Epithelial cell of prostate (primary cell): ENCODE results near the gene IL1RAPL1.
"Not testable (repeated sequence)": the region's sequence is repeated elsewhere in the genome, so short reads cannot be mapped to it uniquely, and the experiment has no call there.

Source experiments
- DNase-seq: peaks from one replicate; pipeline ENCODE4 v3.0.0-alpha.2; 2011; ENCODE audit warnings: low read depth, low spot score
- H3K27ac ChIP-seq: fragments of 450-650 bp; 2 replicates; pipeline ENCODE4 v1.5.1; 2017; ENCODE audit warnings: mild to moderate bottlenecking

Gene IL1RAPL1

DNA sequence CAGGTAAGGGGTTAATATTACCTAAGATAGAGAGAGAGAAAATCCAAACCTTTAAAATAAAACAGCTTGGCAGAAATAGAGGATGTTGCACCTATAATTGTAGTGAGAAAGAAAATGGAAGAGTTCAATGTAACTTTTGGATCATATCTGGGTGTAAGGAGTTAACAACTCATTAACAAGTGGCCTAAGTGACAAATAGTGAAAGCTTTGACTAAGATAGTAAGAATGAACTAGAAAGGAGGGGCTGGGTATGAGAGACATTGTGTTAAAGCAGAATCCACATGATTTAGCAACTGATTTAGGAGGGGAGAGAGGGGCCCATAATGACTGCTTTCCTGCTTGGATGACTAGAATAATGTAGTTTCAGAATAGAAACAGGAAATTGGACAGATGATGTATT lies 761.0 kb downstream of the IL1RAPL1 start:
- no peak for DNase-seq
- no peak overlapping the region for H3K27ac ChIP-seq

GRCh38 chrX:29359276-29359675 lies 772.0 kb downstream of the IL1RAPL1 start:
- no peak for DNase-seq

GRCh38 chrX:29374765-29375164 lies 787.5 kb downstream of the IL1RAPL1 start:
- DNase-seq, H3K27ac ChIP-seq: not testable (repeated sequence)

More at GRCh38 chrX:29359276-29359675, 772.0 kb downstream of the IL1RAPL1 start:
- H3K27ac ChIP-seq, result no peak overlapping the region

DNA sequence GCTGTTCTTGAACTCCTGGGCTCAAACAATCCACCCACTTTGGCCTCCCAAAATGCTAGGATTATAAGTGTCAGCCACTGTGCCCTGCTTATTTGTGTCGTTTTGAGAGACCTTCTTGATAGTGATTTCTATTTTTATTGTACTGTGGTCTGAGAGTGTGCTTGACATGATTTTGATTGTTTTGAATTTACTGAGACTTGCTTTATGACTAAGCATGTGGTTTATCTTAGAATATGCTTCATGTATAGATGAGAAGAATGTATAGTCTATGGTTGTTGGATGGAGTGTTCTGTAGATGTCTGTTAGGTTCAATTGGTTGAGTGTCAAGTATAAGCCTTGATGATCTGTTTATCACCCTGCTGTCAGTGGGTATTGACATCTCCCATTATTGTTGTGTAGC lies 789.3 kb downstream of the IL1RAPL1 start:
- no peak overlapping the region for H3K27ac ChIP-seq
- DNase-seq, result no peak

DNA sequence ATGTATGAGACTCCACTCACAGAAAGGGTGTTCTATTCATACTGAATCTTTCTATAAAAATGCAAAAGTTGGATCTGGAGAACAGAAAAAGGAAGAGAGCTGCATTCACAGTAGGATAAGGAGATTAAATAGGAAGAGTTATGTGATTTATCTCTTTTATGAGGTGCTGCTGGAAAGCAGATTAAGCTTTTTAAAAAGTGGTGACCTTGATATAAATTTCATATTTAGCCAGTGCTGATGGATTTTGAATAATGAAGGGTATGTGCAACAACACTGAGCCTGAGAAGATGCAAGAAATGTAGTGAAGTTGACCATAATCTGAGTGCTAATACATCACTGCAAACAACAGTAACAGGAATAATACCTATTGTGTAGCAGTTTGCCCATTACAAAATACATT lies 795.6 kb downstream of the IL1RAPL1 start:
- no peak for DNase-seq
- H3K27ac ChIP-seq, result no peak overlapping the region

DNA sequence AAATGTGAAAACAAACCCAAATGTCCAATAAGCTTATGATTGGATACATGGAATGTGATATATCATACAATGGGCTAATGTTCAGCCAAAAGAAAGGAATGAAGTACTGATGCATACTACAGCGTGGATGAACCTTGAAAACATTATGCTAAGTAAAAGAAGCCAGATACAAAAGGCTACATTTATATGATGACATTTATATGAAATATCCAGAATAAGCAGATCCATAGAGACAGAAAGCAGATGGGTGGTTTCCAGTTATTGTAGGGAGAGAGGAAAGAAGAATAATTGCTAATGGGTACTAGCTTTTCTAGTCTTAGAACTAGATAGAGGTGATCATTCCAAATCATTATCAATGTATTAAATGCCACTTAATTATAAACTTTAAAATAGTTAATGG lies 801.3 kb downstream of the IL1RAPL1 start:
- H3K27ac ChIP-seq, result no peak overlapping the region
- DNase-seq, result no peak

GRCh38 chrX:29397506-29397905 lies 810.3 kb downstream of the IL1RAPL1 start:
- H3K27ac ChIP-seq, result no peak overlapping the region
- DNase-seq, result no peak

DNA sequence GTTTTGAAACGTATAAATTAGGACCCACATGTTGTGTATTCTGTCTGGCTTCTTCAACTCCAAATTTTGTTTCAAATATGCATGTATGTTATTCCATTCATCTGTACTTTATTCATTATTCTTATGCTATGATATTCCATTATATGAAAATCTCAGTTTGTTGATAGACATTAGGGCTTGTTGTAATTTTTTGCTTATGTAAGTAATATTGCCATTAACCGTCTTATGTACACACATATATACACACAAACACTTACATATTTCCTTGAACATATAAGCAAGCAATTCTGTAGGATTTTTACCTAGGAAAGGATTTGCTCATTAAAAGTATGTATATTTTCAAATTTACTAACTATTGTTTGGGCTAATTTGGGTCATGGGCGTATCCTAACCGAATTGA lies 820.1 kb downstream of the IL1RAPL1 start:
- no peak for DNase-seq
- H3K27ac ChIP-seq, result no peak overlapping the region

- DNase-seq, result no peak
- no peak overlapping the region for H3K27ac ChIP-seq
Measured at GRCh38 chrX:29419774-29420553, 832.7 kb downstream of the IL1RAPL1 start.

- H3K27ac ChIP-seq, result no peak overlapping the region
- DNase-seq, result no peak
Measured at GRCh38 chrX:29422034-29422433, 834.8 kb downstream of the IL1RAPL1 start.

GRCh38 chrX:29431895-29432294 lies 844.6 kb downstream of the IL1RAPL1 start:
- H3K27ac ChIP-seq, result no peak overlapping the region
- DNase-seq, result peak; percentile 0

DNA sequence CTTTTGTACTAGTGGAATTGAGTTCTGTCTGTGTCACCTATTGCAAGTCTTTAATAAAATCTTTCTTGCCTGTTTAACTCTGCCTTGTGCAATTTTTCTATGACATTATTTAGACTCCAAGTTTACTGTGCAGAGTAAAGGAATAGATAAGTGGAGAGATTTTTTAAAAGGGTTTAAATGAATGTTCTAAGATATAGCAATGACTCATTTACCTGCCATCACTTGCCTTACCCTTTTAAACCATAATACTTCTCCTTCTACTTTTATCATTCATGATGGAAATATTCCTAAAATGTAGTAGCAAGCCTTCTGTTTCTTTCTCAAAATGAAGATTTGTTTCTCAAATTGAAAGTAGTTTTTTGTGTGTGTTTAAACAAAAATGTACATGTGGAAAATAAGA lies 845.3 kb downstream of the IL1RAPL1 start:
- DNase-seq, result no peak
- H3K27ac ChIP-seq, result no peak overlapping the region

GRCh38 chrX:29434939-29435338 lies 847.7 kb downstream of the IL1RAPL1 start:
- no peak overlapping the region for H3K27ac ChIP-seq
- no peak for DNase-seq

GRCh38 chrX:29435396-29435795 lies 848.1 kb downstream of the IL1RAPL1 start:
- DNase-seq, result no peak
- no peak overlapping the region for H3K27ac ChIP-seq

- no peak overlapping the region for H3K27ac ChIP-seq
- DNase-seq, result no peak
Measured at GRCh38 chrX:29447867-29448266, 860.6 kb downstream of the IL1RAPL1 start.

- DNase-seq, result no peak
- no peak overlapping the region for H3K27ac ChIP-seq
Measured at GRCh38 chrX:29453333-29453732, 866.1 kb downstream of the IL1RAPL1 start.

GRCh38 chrX:29455702-29456101 lies 868.5 kb downstream of the IL1RAPL1 start:
- DNase-seq, result no peak
- no peak overlapping the region for H3K27ac ChIP-seq

- H3K27ac ChIP-seq, result no peak overlapping the region
- no peak for DNase-seq
Measured at GRCh38 chrX:29461039-29461438, 873.8 kb downstream of the IL1RAPL1 start.

GRCh38 chrX:29466456-29466855 lies 879.2 kb downstream of the IL1RAPL1 start:
- no peak for DNase-seq
- no peak overlapping the region for H3K27ac ChIP-seq

DNA sequence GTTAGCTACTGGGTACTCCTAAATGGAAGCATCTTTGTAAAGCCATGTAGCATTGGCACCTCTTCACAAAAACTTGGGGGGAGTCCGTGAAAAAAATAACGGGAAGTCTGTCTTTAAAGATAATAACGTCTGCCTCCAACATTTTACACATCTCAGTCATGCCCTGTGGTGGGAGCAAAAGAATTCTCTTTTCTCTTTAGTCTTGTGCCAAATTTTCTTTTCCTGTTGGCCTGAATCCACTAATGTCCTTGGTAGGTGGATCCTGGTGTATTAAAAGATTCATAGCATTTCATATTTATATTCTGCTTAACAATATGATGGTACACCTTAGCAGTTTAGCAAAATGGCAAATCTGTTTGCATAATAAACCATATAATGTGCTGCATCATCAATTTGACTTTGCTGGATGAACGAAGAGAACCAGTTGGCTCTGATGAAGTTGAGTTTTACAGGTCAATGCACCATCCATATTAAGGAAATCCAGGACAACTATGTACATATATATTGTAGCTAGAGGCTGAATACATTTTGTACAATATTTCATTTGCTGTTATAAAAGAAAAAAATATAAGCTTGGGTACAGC lies 881.8 kb downstream of the IL1RAPL1 start:
- no peak for DNase-seq
- H3K27ac ChIP-seq, result no peak overlapping the region

DNA sequence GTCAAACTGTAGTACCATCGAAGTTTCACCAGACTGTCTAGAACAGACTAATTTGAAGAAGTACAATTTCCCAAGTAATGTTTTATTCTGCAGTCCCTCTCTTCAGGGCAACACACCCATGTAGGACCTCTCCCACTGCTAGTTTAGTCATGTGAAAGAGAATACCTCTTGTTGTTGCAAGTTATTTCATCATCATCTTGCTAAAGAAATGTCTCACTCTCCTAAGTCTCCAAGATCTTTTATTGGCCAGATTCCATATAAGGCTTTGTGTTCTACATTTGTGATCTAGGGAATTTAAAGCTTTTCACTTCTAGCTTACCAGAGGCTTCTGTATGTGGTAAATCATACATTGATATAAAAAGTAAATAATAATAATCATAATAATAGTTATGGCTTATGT lies 882.8 kb downstream of the IL1RAPL1 start:
- H3K27ac ChIP-seq, result peak overlapping the region; percentile 26
- DNase-seq, result no peak

GRCh38 chrX:29471829-29472228 lies 884.6 kb downstream of the IL1RAPL1 start:
- DNase-seq, result no peak
- no peak overlapping the region for H3K27ac ChIP-seq
